ENCODE results near the gene PFKFB4.

The PFKFB4 gene

DNA sequence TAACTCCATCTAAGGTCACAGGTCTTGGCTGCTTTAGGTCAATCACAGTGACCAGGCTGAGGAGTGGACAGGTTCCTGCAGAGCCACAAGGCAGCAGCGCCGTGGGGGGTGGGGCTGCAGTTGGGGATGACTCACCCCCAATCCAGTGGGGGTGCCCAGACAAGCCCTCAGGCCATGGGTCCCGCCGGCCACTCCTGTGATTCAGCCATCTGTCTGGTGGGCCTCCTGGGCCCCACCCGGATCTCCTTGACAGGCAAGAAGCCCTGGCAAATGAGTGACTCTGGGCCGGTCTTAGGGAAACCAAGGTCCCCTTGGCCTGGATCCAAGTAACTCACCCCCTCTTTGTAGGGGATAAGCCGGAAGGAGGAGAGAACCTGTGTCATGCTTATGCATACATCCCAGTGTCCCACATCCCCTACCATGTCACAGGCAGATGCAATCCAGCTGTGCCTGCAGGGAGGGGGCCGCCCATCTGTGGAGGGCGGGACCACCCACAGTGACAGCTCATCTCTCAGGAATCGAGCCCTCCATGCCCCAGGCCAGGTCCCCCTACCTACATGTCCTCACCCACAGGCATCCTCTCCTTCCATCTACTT lies 39.0 kb upstream of the PFKFB4 start:
- peak overlapping the region; percentile 80 for H3K27ac ChIP-seq (ENCODE audit: low read depth, low read length)
- H3K4me1 ChIP-seq (ENCODE audit: control insufficient read depth, insufficient read depth, low read length), result peaks cover 16% of the 10 kb centered on the region
- H3K36me3 ChIP-seq (ENCODE audit: control insufficient read depth, insufficient read depth, low read length), result peaks cover 31% of the 10 kb centered on the region

DNA sequence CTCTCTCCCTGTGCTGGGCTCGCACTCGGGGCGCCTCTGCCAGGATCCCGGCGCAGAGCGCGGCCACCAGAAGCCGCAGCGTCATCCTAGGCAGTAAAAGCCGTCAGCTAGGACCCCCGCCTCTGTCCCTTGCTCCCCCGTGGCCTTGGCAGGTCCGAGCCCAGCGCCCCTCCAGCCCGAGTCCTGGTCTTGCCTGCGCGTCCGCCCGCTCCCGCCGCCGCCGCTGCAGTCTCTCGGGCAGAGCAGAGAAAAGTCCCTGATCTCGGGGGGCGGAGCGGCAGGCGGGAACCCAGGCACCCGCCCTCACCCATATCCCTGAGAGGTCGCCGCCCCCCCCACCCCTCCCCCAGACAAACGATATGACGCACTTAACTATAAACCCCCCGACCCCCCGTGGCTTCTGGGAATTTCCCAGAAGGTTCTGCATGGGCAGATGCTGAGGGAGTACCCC lies 38.5 kb upstream of the PFKFB4 start, which contains the start of gene COL7A1:
TSS of gene COL7A1 (minus strand) at position 255 of the 451 bp plus-strand sequence. CDS start at position 85, 170 bp downstream.
- Histone ChIP-seq H3K27ac (ENCODE audit: low read depth, low read length) (peak within 1 kb of the TSS; percentile 80), H3K4me3 (ENCODE audit: low read depth, low read length) (peak within 1 kb of the TSS; percentile 62), H3K9ac (ENCODE audit: low read depth, low read length) (peak within 1 kb of the TSS; percentile 51), H3K27me3 (ENCODE audit: control insufficient read depth, insufficient read depth, low read length) (peaks cover 8% of the 10 kb centered on the region; the same call in 1 of the 2 replicates), H3K9me3 (ENCODE audit: control insufficient read depth, insufficient read depth, low read length) (no peaks in the 10 kb centered on the region), H3K36me3 (ENCODE audit: control insufficient read depth, insufficient read depth, low read length) (peaks cover 26% of the 10 kb centered on the region), H3K4me1 (ENCODE audit: control insufficient read depth, insufficient read depth, low read length) (peaks cover 16% of the 10 kb centered on the region)

More for the DNA sequence above, 39.0 kb upstream of the PFKFB4 start:
- H3K27me3 ChIP-seq (ENCODE audit: control insufficient read depth, insufficient read depth, low read length), result peaks cover 8% of the 10 kb centered on the region; the same call in 1 of the 2 replicates
- no peak overlapping the region for H3K9ac ChIP-seq (ENCODE audit: low read depth, low read length)
- H3K4me3 ChIP-seq (ENCODE audit: low read depth, low read length), result peak overlapping the region; percentile 21; the same call in 1 of the 2 replicates
- H3K9me3 ChIP-seq (ENCODE audit: control insufficient read depth, insufficient read depth, low read length), result no peaks in the 10 kb centered on the region

DNA sequence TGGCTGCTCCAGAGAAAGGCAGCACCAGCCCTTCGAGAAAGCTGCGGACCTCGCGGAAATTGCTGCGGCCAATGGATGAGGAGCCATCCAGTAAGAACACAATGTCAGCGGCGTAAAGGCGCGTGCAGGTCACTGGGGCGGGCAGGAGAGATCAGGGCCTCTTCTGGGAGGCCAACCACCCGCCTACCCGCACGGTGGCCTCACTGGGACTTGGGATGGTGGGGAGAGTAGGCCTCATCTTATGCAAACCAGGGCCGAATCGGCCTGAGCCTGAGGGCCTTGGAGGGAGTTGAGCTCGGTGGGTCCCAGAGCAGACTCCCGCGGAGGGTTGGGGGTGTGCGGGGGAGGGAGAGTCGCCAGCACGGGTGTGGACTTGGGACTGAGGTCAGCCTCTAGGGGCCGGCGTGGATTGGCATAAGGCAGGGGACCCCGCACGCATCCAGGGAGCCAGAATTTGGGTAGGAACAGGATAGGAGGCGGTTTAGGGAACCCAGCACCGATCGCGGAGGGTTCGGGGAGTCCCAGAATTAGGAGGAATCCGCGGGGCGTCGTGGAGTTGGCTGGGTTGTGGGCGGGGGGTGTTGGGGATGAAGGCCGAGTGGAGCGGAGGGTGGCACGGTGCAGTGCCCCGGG lies 37.9 kb upstream of the PFKFB4 start:
- Histone ChIP-seq H3K4me1 (ENCODE audit: control insufficient read depth, insufficient read depth, low read length) (peaks cover 16% of the 10 kb centered on the region), H3K9me3 (ENCODE audit: control insufficient read depth, insufficient read depth, low read length) (no peaks in the 10 kb centered on the region), H3K27ac (ENCODE audit: low read depth, low read length) (peak overlapping the region; percentile 80), H3K27me3 (ENCODE audit: control insufficient read depth, insufficient read depth, low read length) (peaks cover 8% of the 10 kb centered on the region; the same call in 1 of the 2 replicates), H3K4me3 (ENCODE audit: low read depth, low read length) (peak overlapping the region; percentile 62), H3K36me3 (ENCODE audit: control insufficient read depth, insufficient read depth, low read length) (peaks cover 21% of the 10 kb centered on the region), H3K9ac (ENCODE audit: low read depth, low read length) (peak overlapping the region; percentile 51)

DNA sequence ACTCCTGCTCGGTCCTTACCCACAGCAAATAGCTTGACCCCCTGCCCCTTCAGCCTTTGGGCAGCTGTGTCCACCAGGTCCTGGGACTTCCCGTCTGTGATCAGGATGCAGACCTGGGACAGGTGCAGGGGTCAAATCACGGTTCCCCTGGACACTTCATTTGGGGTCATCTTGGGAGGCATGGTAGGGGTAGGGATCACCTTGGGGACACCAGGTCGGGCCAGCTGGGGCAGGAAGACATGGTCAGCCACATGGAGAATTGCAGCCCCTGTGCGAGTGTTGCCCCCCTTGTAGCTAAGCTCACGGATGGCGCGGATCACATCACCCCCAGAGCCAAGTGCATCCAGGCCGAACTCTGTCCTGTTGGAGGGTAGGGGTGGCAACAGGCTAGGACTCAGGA lies 36.7 kb upstream of the PFKFB4 start:
- H3K27me3 ChIP-seq (ENCODE audit: control insufficient read depth, insufficient read depth, low read length), result peaks cover 8% of the 10 kb centered on the region; the same call in 1 of the 2 replicates
- no peak overlapping the region for H3K9ac ChIP-seq (ENCODE audit: low read depth, low read length)
- no peak overlapping the region for H3K27ac ChIP-seq (ENCODE audit: low read depth, low read length)
- peaks cover 9% of the 10 kb centered on the region for H3K36me3 ChIP-seq (ENCODE audit: control insufficient read depth, insufficient read depth, low read length)
- no peaks in the 10 kb centered on the region for H3K9me3 ChIP-seq (ENCODE audit: control insufficient read depth, insufficient read depth, low read length)
- peaks cover 16% of the 10 kb centered on the region for H3K4me1 ChIP-seq (ENCODE audit: control insufficient read depth, insufficient read depth, low read length)
- H3K4me3 ChIP-seq (ENCODE audit: low read depth, low read length), result no peak overlapping the region

DNA sequence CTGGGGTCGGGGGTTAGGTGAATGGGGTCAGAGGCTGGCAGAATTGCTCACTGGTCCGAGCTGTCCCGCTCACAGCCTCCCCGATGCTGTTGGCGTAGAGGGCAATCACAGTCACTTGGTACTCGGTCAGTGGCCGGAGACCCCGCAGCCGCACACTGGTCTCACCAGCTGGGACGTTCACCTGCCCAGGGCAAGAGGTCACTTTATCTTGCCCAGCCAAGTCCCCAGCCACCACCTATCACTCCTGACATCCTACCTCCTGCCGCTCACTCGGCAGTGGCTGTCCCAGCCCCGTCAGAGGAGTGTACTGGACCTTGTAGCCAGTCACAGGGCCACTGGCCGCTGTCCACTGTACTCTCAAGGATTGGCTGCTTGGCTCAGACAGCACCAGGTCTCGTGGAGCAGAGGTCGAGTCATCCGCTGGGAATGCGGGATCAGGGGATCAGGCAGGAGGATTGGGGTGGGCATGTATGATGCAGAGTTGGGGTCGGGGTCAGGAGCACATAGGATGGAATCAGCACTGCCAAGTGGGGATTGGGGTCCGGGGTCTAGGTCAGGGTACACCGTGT lies 36.0 kb upstream of the PFKFB4 start:
- Histone ChIP-seq H3K4me1 (ENCODE audit: control insufficient read depth, insufficient read depth, low read length) (peaks cover 16% of the 10 kb centered on the region), H3K4me3 (ENCODE audit: low read depth, low read length) (no peak overlapping the region), H3K9me3 (ENCODE audit: control insufficient read depth, insufficient read depth, low read length) (no peaks in the 10 kb centered on the region), H3K9ac (ENCODE audit: low read depth, low read length) (no peak overlapping the region), H3K27me3 (ENCODE audit: control insufficient read depth, insufficient read depth, low read length) (peaks cover 8% of the 10 kb centered on the region; the same call in 1 of the 2 replicates), H3K36me3 (ENCODE audit: control insufficient read depth, insufficient read depth, low read length) (peaks cover 1% of the 10 kb centered on the region; the same call in 1 of the 2 replicates), H3K27ac (ENCODE audit: low read depth, low read length) (no peak overlapping the region)

DNA sequence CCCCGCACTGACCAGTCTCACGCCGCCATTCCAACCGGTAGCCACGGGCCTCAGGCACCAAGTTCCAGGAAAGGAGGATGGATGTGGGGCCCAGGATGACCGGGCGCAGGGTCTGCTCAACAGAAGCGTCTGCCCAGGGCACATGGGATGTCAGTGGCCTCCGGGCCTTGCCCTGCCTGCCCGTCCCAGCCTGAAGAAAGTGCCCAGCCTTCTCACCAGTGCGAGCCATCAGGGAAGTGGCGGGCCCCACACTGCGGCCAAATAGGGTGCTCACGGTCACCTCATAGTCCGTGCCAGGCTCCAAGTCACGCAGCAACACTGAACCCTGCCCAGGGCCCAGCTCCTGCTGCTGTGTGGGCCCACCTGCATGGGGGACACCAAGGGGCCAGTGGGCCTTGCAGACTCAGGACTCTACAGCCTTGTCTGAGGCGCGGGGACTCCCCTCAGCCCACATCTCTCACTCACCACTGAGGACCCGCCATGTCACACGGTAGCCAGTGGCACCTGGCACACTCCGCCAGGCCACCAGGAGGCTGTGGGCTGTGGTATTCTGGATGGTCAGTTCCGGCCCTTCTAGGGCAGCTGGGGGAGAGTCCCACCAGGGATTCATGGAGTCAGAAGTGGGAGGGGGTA lies 35.4 kb upstream of the PFKFB4 start:
- Histone ChIP-seq H3K4me1 (ENCODE audit: control insufficient read depth, insufficient read depth, low read length) (peaks cover 16% of the 10 kb centered on the region), H3K27ac (ENCODE audit: low read depth, low read length) (no peak overlapping the region), H3K36me3 (ENCODE audit: control insufficient read depth, insufficient read depth, low read length) (no peaks in the 10 kb centered on the region), H3K9me3 (ENCODE audit: control insufficient read depth, insufficient read depth, low read length) (no peaks in the 10 kb centered on the region), H3K9ac (ENCODE audit: low read depth, low read length) (no peak overlapping the region), H3K27me3 (ENCODE audit: control insufficient read depth, insufficient read depth, low read length) (peaks cover 8% of the 10 kb centered on the region; the same call in 1 of the 2 replicates), H3K4me3 (ENCODE audit: low read depth, low read length) (no peak overlapping the region)

DNA sequence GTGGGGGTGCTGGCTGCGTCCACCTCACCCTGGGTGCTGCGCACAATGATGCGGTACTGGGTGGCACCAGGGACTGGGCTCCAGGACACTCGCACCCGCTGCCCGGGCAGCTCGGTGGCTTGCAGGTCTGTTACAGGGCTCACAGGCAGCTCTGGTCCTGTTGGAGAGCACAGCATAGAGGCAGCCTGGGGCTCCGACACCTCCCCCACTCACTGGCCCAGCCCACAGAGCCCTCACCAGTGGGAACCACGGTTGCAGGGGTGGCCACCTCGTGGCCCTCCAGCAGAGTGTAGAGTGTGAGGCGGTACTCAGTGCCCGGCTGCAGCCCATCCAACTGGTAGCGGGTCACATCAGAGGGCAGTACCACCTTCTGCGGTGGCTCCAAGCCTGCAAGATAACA lies 34.8 kb upstream of the PFKFB4 start:
- H3K4me1 ChIP-seq (ENCODE audit: control insufficient read depth, insufficient read depth, low read length), result peaks cover 16% of the 10 kb centered on the region
- no peak overlapping the region for H3K27ac ChIP-seq (ENCODE audit: low read depth, low read length)
- no peak overlapping the region for H3K9ac ChIP-seq (ENCODE audit: low read depth, low read length)
- no peaks in the 10 kb centered on the region for H3K36me3 ChIP-seq (ENCODE audit: control insufficient read depth, insufficient read depth, low read length)
- H3K4me3 ChIP-seq (ENCODE audit: low read depth, low read length), result no peak overlapping the region
- peaks cover 8% of the 10 kb centered on the region; the same call in 1 of the 2 replicates for H3K27me3 ChIP-seq (ENCODE audit: control insufficient read depth, insufficient read depth, low read length)
- H3K9me3 ChIP-seq (ENCODE audit: control insufficient read depth, insufficient read depth, low read length), result no peaks in the 10 kb centered on the region

DNA sequence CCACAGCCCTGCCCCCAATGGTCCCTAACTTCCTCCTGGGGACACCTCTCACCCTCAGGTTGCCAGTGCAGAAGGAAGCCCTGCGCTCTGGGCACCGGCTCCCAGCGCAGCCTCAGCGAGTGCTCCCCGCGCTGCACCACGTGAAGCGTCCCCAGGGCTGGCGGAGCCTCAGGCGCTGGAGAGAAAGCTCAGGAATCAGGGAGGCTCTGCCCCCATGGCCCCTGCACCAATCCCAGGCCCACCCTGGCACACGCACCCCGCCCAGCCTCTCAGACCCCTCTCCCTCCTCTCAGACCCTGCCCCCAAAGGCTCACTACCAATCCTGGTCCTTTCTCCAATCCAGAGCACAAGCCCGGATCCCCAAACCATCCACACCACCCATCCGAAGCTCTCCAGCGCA lies 31.6 kb upstream of the PFKFB4 start:
- Histone ChIP-seq H3K9me3 (ENCODE audit: control insufficient read depth, insufficient read depth, low read length) (no peaks in the 10 kb centered on the region), H3K36me3 (ENCODE audit: control insufficient read depth, insufficient read depth, low read length) (no peaks in the 10 kb centered on the region), H3K4me3 (ENCODE audit: low read depth, low read length) (no peak overlapping the region), H3K27ac (ENCODE audit: low read depth, low read length) (no peak overlapping the region), H3K27me3 (ENCODE audit: control insufficient read depth, insufficient read depth, low read length) (no peaks in the 10 kb centered on the region), H3K4me1 (ENCODE audit: control insufficient read depth, insufficient read depth, low read length) (no peaks in the 10 kb centered on the region), H3K9ac (ENCODE audit: low read depth, low read length) (no peak overlapping the region)

DNA sequence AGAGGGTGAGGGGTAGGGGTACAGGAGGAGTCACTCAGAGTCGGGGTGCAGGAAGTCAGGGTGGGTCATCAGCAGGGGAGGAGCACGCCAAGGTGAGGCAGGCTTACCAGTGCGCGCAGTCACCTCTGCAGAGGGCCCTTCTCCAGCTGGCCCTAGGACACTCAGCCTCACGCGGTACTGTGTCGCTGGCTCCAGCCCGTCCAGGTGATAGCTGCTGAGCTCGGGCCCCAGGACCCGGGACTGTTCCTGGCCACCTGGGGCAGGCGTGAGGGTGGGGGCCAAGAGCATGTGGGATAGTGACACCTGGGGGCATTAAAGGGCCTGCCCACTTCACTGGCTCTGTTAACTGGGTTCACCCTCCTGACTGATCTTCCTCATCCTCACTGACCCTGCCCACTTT lies 31.1 kb upstream of the PFKFB4 start:
- no peaks in the 10 kb centered on the region; the same call in 1 of the 2 replicates for H3K36me3 ChIP-seq (ENCODE audit: control insufficient read depth, insufficient read depth, low read length)

DNA sequence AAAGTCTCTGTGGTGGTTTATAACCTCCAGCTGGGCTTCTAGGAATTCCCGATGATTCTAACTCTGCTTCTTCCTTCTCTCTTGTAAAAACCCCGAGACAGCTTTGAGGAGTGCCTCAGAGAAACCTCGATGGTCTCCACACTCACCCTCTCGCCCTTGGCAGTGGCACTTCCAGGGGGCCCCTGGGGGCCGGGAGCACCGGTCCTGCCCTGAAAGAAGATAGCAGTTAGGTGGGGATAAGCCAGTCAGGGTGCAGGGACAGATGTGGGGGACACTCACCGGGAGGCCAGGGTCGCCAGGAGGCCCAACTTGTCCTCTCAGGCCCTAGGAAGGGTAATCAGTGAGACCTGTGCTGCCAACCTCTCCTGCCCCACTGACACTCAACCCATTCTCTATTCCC lies 28.8 kb upstream of the PFKFB4 start:
- Histone ChIP-seq H3K27me3 (ENCODE audit: control insufficient read depth, insufficient read depth, low read length) (no peaks in the 10 kb centered on the region), H3K36me3 (ENCODE audit: control insufficient read depth, insufficient read depth, low read length) (no peaks in the 10 kb centered on the region; the same call in 1 of the 2 replicates), H3K9ac (ENCODE audit: low read depth, low read length) (no peak overlapping the region)

More for the DNA sequence above, 31.1 kb upstream of the PFKFB4 start:
- H3K4me1 ChIP-seq (ENCODE audit: control insufficient read depth, insufficient read depth, low read length), result no peaks in the 10 kb centered on the region
- H3K4me3 ChIP-seq (ENCODE audit: low read depth, low read length), result no peak overlapping the region
- no peaks in the 10 kb centered on the region for H3K9me3 ChIP-seq (ENCODE audit: control insufficient read depth, insufficient read depth, low read length)
- no peaks in the 10 kb centered on the region for H3K27me3 ChIP-seq (ENCODE audit: control insufficient read depth, insufficient read depth, low read length)
- H3K27ac ChIP-seq (ENCODE audit: low read depth, low read length), result no peak overlapping the region
- no peak overlapping the region for H3K9ac ChIP-seq (ENCODE audit: low read depth, low read length)

More for the DNA sequence above, 28.8 kb upstream of the PFKFB4 start:
- Histone ChIP-seq H3K4me3 (ENCODE audit: low read depth, low read length) (no peak overlapping the region), H3K9me3 (ENCODE audit: control insufficient read depth, insufficient read depth, low read length) (no peaks in the 10 kb centered on the region), H3K27ac (ENCODE audit: low read depth, low read length) (no peak overlapping the region), H3K4me1 (ENCODE audit: control insufficient read depth, insufficient read depth, low read length) (no peaks in the 10 kb centered on the region)

Data from HUES48 (cell line).